IPS-18a (cell line): ENCODE measurements around the gene FAM151A.
"Not testable (repeated sequence)": the region's sequence is repeated elsewhere in the genome, so short reads cannot be mapped to it uniquely, and the experiment has no call there.

Experiments
- H3K27ac ChIP-seq: one replicate; pipeline ENCODE4 v1.5.1; 2013; ENCODE audit warnings: low read length
- H3K27me3 ChIP-seq: one replicate; pipeline ENCODE4 v1.6.1; 2013; ENCODE audit warnings: mild to moderate bottlenecking, low read length; ENCODE audit not compliant: control insufficient read depth, insufficient read depth
- H3K36me3 ChIP-seq: one replicate; pipeline ENCODE4 v1.6.1; 2013; ENCODE audit warnings: low read depth, low read length; ENCODE audit not compliant: control insufficient read depth
- H3K4me1 ChIP-seq: one replicate; pipeline ENCODE4 v1.6.1; 2013; ENCODE audit warnings: low read depth, low read length; ENCODE audit not compliant: control insufficient read depth
- H3K4me3 ChIP-seq: one replicate; pipeline ENCODE4 v1.5.1; 2013; ENCODE audit warnings: low read length
- H3K9ac ChIP-seq: one replicate; pipeline ENCODE4 v1.6.1; 2013; ENCODE audit warnings: mild to moderate bottlenecking, low read length, moderate library complexity
- H3K9me3 ChIP-seq: one replicate; pipeline ENCODE4 v1.6.1; 2013; ENCODE audit warnings: low read depth, low read length; ENCODE audit not compliant: control insufficient read depth

The FAM151A gene

GRCh38 chr1:54651608-54652007 lies 28.3 kb upstream of the FAM151A start:
- Histone ChIP-seq H3K4me1 (no peaks in the 10 kb centered on the region), H3K27ac (no peak overlapping the region), H3K9ac (no peak overlapping the region), H3K4me3 (no peak overlapping the region), H3K36me3 (no peaks in the 10 kb centered on the region), H3K9me3 (no peaks in the 10 kb centered on the region), H3K27me3 (no peaks in the 10 kb centered on the region)

DNA sequence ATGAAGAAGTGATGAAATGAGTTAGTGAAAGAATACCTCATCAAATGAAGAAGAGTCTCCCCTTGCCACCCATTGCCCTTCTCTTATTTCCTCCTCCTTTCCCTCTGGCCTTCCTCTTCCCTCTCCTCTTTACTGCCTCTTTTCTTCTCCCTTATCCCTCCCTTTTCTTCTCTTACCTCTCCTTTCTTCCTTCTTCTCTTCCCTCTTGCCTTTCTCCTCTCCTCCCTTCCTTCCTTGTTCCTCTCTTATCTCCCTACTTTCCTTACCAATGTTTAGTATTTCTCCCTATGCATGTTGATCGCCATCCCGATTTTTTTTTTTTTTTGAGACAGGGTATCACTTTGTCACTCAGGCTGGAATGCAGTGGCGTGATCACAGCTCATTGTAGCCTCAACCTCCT lies 27.1 kb upstream of the FAM151A start:
- H3K27ac ChIP-seq: no peak overlapping the region
- H3K27me3 ChIP-seq: no peaks in the 10 kb centered on the region
- H3K4me3 ChIP-seq: no peak overlapping the region
- no peaks in the 10 kb centered on the region for H3K9me3 ChIP-seq
- H3K36me3 ChIP-seq: no peaks in the 10 kb centered on the region
- H3K9ac ChIP-seq: no peak overlapping the region
- H3K4me1 ChIP-seq: no peaks in the 10 kb centered on the region

DNA sequence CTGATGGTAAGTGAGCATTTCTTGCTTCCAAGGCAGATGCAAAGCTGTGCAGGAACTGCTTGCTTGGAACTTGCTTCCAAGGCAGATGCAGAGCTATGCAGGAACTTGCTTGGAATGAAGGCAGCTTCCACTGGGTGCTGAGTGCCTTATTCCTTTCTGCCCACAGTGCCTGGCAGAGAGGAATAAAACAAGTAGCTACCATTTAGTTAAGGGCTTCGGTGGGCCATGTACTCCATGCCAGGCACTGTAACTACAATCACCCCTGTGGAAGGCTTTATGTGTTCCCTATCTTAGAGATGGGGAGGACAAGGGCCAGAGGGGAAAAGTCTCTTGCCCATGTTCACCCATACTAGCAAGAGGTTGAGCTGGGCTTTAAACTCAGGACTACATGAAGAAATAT lies 26.6 kb upstream of the FAM151A start:
- H3K36me3 ChIP-seq: no peaks in the 10 kb centered on the region
- H3K9me3 ChIP-seq: no peaks in the 10 kb centered on the region
- H3K27me3 ChIP-seq: no peaks in the 10 kb centered on the region
- H3K4me3 ChIP-seq: no peak overlapping the region
- H3K27ac ChIP-seq: no peak overlapping the region
- H3K9ac ChIP-seq: no peak overlapping the region
- H3K4me1 ChIP-seq: no peaks in the 10 kb centered on the region

DNA sequence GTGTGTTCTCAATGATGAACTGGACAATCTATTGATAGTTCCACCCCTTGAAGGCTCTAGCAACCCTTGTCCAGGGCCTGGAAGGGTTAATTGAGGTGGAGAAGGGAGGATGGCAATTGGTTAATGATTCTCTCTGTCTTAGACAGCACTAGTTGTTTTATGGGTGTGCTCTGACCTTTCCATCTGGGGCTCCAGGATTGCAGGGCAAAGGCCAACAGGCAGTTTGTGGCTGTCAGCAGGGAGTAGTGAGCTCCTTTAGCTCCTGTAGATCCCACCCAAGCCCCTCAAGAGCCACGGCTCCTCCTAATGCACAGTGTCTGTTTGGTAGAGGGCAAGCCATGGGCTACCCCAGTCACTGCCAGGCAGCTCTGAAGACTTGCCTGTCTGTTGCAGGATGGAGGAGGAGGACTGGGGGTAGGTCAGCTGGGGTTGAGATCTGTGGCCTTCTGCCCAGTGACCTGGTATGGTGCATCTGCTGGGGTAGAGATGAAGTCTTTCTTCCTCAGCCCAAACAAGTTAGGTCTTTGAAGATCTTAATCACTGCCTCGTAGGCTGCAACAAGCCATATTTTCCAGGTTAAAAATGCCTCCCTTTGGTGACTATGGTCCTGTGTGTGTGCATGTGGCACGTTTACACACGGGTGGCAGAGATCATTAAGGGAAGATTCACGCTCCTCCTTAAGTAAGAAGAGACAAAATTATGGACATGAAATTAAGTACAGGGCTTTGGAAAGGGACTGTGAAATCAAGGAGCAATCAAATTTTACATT lies 26.0 kb upstream of the FAM151A start:
- Histone ChIP-seq H3K4me1 (no peaks in the 10 kb centered on the region), H3K9me3 (peaks cover under 1% of the 10 kb centered on the region), H3K36me3 (no peaks in the 10 kb centered on the region), H3K27me3 (no peaks in the 10 kb centered on the region), H3K27ac (no peak overlapping the region), H3K4me3 (no peak overlapping the region), H3K9ac (no peak overlapping the region)

- no peaks in the 10 kb centered on the region for H3K4me1 ChIP-seq
- no peaks in the 10 kb centered on the region for H3K27me3 ChIP-seq
- no peak overlapping the region for H3K27ac ChIP-seq
- no peak overlapping the region for H3K9ac ChIP-seq
- no peak overlapping the region for H3K4me3 ChIP-seq
- peaks cover 7% of the 10 kb centered on the region for H3K9me3 ChIP-seq
- no peaks in the 10 kb centered on the region for H3K36me3 ChIP-seq
These were observed 22.7 kb upstream of the FAM151A start for GRCh38 chr1:54645806-54646676.

GRCh38 chr1:54643736-54644135 lies 20.4 kb upstream of the FAM151A start:
- H3K9me3 ChIP-seq: peaks cover 7% of the 10 kb centered on the region
- H3K27ac ChIP-seq: no peak overlapping the region
- no peaks in the 10 kb centered on the region for H3K4me1 ChIP-seq
- no peaks in the 10 kb centered on the region for H3K27me3 ChIP-seq
- H3K4me3 ChIP-seq: no peak overlapping the region
- no peaks in the 10 kb centered on the region for H3K36me3 ChIP-seq
- H3K9ac ChIP-seq: no peak overlapping the region

DNA sequence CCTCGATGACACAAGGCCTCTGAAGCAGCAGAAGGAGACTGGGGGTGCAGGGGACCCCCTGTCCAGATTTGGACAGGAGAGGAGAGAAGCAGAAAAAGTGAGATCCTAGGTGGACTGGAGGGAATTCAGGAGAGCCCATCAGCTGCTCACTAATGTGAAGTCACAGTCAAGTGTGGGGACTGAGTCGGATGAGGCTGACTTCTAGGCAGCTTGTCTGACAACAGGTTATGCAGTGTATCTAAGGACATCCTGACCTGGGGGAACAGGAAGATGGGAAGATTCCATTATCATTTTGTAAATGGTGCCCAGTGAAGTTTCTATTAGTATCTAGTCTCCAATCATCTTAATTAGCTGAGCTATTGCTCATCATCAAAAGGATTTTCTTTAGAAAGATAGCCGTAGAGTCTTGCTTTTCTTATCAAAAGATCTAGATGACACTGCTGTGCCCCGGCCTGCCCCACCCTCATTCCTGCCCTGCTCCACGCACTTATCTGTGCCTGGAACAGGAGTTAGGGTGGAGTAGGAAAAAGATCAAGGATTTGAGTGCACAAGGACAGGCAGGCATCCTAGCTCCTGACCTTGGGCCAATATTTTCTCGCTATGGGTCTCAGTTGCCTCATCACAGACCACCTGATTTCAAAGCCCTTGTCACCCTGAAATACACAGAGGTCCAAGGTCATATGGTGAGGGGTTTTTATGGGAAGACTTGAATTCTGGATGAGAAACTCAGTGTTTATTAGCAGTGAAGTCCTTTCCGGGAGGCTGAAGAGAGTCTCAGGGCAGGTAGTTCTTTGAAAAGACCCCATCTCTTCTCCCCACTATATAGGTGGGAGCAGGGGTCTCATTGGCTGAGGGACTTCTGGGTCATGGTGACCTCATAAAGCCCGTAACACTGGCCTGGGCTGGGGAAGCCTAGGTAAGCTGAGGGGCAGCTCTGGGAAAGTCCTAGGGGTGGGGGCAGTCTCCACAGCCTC lies 17.8 kb upstream of the FAM151A start, which contains the start of gene MROH7:
Gene MROH7, plus strand, starts transcription at position 924 of the 974 bp plus-strand sequence. CDS start 11,141 bp downstream, outside the sequence.
- H3K4me3 ChIP-seq: no peak within 1 kb of the TSS
- H3K9ac ChIP-seq: no peak within 1 kb of the TSS
- H3K27me3 ChIP-seq: no peaks in the 10 kb centered on the region
- no peak within 1 kb of the TSS for H3K27ac ChIP-seq
- H3K4me1 ChIP-seq: no peaks in the 10 kb centered on the region
- no peaks in the 10 kb centered on the region for H3K36me3 ChIP-seq
- H3K9me3 ChIP-seq: peaks cover 7% of the 10 kb centered on the region

- Histone ChIP-seq H3K27ac (no peak overlapping the region), H3K36me3 (no peaks in the 10 kb centered on the region), H3K4me1 (no peaks in the 10 kb centered on the region), H3K27me3 (no peaks in the 10 kb centered on the region), H3K9me3 (peaks cover 7% of the 10 kb centered on the region), H3K9ac (no peak overlapping the region), H3K4me3 (no peak overlapping the region)
These were observed 17.0 kb upstream of the FAM151A start for GRCh38 chr1:54640361-54640760.

- H3K9me3 ChIP-seq, H3K27me3 ChIP-seq, H3K4me1 ChIP-seq, H3K9ac ChIP-seq, H3K27ac ChIP-seq, H3K4me3 ChIP-seq, H3K36me3 ChIP-seq: not testable (repeated sequence)
These were observed 13.4 kb upstream of the FAM151A start for GRCh38 chr1:54636461-54637446.

DNA sequence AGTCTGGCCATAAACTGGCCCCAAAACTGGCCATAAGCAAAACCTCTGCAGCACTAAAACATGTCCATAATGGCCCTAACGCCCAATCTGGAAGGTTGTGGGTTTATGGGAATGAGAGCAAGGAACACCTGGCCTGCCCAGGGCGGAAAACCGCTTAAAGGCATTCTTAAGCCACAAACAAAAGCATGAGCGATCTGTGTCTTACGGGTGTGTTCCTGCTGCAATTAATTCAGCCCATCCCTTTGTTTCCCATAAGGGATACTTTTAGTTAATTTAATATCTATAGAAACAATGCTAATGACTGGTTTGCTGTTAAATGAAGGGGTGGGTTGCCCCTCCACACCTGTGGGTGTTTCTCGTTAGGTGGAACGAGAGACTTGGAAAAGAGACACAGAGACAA lies 12.5 kb upstream of the FAM151A start:
- H3K9ac ChIP-seq, H3K27me3 ChIP-seq: not testable (repeated sequence)

More for the DNA sequence above, 12.5 kb upstream of the FAM151A start:
- not testable (repeated sequence) for H3K9me3 ChIP-seq, H3K4me3 ChIP-seq, H3K27ac ChIP-seq, H3K36me3 ChIP-seq, H3K4me1 ChIP-seq
